GM12874 (cell line): Measurements from ENCODE around the gene ZKSCAN4.

Experiments used
- TF ChIP-seq, protein P1 (sequence below): IDR thresholded peaks from 2 replicates; pipeline ENCODE4 v1.5.1; 2011; ENCODE audit warnings: low read depth, mild to moderate bottlenecking, control low read depth, low read length, moderate library complexity; ENCODE audit not compliant: insufficient read depth

ZKSCAN4 gene

DNA sequence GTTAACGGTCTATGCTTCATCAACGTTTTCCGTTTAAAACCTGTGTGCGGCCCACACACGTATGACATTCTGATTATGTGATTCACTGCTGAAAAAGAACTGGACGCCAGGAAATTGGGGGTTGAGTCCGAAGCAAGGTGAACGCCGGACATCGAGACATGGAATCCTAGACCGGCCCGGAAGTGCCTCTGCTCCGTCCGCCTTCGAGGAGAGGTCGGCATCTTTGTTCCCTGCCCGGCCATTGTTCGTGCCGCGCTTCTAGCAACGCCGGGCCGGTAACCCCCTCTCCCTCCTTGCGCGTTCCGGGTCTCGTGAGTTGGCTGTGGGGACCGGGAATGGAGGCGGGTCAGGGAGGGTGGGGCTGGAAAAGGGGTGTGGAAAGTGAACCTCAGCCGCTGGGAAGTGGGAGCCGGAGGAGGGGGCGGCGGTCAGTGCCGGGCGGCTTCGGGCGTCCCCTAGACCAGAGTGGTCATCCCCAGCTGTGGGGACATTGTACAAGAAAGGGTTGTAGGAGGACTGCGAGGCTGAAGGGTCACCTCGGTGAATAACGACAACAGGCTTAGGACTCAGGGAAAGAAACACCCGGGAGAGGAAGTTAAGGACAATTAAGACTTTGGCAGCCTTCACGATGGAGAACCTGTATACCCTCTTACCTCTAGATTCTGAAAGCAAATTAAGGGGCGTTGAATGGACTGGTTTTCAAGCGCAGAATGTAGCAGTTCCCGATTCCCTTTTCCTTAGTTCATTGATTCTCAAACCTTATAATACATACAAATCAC is 26.8 kb downstream of the ZKSCAN4 start, which contains the start of gene ZSCAN9:
Gene ZSCAN9 (plus strand): TSS at position 220 of the 779 bp plus-strand sequence. CDS start 1,810 bp downstream, outside the sequence.
- TF ChIP-seq, protein P1, sequence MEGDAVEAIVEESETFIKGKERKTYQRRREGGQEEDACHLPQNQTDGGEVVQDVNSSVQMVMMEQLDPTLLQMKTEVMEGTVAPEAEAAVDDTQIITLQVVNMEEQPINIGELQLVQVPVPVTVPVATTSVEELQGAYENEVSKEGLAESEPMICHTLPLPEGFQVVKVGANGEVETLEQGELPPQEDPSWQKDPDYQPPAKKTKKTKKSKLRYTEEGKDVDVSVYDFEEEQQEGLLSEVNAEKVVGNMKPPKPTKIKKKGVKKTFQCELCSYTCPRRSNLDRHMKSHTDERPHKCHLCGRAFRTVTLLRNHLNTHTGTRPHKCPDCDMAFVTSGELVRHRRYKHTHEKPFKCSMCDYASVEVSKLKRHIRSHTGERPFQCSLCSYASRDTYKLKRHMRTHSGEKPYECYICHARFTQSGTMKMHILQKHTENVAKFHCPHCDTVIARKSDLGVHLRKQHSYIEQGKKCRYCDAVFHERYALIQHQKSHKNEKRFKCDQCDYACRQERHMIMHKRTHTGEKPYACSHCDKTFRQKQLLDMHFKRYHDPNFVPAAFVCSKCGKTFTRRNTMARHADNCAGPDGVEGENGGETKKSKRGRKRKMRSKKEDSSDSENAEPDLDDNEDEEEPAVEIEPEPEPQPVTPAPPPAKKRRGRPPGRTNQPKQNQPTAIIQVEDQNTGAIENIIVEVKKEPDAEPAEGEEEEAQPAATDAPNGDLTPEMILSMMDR, result no peak

GRCh38 chr6:28224131-28225055 is 27.7 kb downstream of the ZKSCAN4 start:
- TF ChIP-seq, protein P1, result no peak

GRCh38 chr6:28220257-28221133 is 31.6 kb downstream of the ZKSCAN4 start:
- TF ChIP-seq, protein P1, result no peak

DNA sequence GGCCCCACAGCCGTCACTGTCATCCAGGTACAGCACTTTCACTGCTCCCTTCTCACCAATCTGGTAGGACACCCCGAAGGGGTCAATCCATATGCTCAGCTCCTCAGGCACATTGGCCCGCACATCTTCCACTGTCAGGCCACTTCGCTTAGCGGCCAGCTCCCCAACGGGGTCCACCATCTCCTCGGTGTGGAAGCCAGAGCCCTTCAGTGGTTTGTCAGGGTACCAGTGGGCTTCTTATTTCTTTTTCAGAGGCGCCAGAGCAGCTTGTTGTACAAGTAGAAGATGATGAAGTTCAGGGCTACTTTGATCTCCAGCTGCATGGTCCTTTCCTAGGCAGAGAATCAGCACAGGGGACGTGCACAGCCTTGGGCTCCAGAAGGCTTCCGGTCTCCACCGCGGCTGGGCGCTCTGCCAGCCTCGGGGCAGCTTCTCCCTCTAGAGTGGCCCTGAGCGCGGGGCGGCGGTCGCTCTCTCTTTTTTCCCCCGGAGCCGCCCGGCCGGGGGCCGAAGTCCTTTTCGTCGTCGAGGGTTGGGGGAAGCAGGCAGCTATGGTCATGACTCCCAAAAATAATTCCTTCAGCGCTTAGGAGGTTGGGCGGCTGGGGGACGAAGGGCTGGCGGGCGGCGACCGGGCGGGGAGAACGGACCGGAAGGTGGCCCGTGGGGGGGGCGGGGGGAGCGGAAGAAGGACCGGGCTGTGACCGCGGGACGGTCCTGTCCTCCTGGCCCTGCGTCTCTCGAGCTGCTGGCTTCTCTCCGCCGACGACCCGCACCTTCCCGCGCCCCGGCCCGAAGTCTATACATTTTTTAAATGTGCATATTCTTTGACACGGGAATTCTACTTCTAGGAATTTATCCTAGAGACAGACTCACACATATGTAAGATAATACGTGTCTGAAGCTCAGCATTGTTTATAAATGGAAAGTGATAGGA is 33.5 kb downstream of the ZKSCAN4 start:
- TF ChIP-seq, protein P1, result no peak

- TF ChIP-seq, protein P1, result no peak
Measured at GRCh38 chr6:28217890-28218289, 34.2 kb downstream of the ZKSCAN4 start.

DNA sequence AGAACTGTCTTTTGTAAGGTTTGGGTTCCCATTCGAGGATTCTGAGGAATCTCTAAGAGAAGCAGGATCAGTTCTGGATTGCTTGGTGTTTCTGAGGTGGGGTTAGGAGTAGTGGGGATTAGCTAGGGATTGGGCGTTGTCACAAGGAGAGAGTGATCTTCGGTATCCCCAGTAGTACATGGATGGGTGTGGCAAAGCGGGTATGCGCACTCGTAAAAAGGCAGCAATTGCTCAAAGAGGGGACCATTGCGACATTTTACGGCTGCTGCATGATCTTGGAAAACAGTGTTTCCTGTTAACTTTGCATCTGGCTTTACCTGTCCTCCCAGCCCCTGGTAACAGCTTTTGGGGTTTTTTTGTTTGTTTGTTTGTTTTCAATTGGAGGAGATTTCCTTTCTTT is 36.6 kb downstream of the ZKSCAN4 start:
- TF ChIP-seq, protein P1, result no peak
